CD14-positive monocyte (primary cell): ENCODE measurements around the gene NEURL4. TPM values are rescaled to one million over a fixed set of nuclear protein-coding genes. Genes with fewer than 3 reads are reported as not detected.

Source experiments
- DNase-seq, 3 donors: peaks; one replicate each; pipeline ENCODE4 v3.0.0-alpha.2; 2011 to 2022
- H2AFZ ChIP-seq: 2 replicates; pipeline ENCODE4 v1.6.0; 2012; ENCODE audit warnings: mild to moderate bottlenecking, low read depth, low read length, inconsistent platforms; ENCODE audit not compliant: insufficient read depth, poor library complexity, severe bottlenecking
- H3K27ac ChIP-seq, 2 donors: 1 replicate in 1 of 2; 2 replicates in 1 of 2; pipeline ENCODE4 v1.5.1; 2012 to 2013; ENCODE audit warnings: low read length in 2 of 2, control low read depth in 1 of 2, inconsistent platforms in 1 of 2, low read depth in 1 of 2, mild to moderate bottlenecking in 1 of 2
- H3K27me3 ChIP-seq, 2 donors: one replicate each; pipeline versions ENCODE4 v1.6.0 to v1.6.1; 2011 to 2013; ENCODE audit warnings: low read length in 2 of 2; ENCODE audit not compliant: control insufficient read depth in 2 of 2, insufficient read depth in 2 of 2
- H3K36me3 ChIP-seq, 2 donors: replicated peaks in 1 of 2; 1 replicate in 1 of 2; 2 replicates in 1 of 2; pipeline versions ENCODE4 v1.5.1 to v1.6.1; 2012 to 2013; ENCODE audit warnings: low read length in 2 of 2, control low read depth in 1 of 2, inconsistent platforms in 1 of 2, mild to moderate bottlenecking in 1 of 2; ENCODE audit not compliant: insufficient read depth in 2 of 2, control insufficient read depth in 1 of 2
- H3K4me1 ChIP-seq, 2 donors: 1 replicate in 1 of 2; 2 replicates in 1 of 2; pipeline versions ENCODE4 v1.5.1 to v1.6.1; 2012 to 2013; ENCODE audit warnings: low read length in 2 of 2, control low read depth in 1 of 2, inconsistent platforms in 1 of 2, mild to moderate bottlenecking in 1 of 2, moderate library complexity in 1 of 2; ENCODE audit not compliant: insufficient read depth in 2 of 2, control insufficient read depth in 1 of 2
- H3K4me2 ChIP-seq: replicated peaks from 2 replicates; pipeline ENCODE3; 2012; ENCODE audit warnings: low read length, moderate library complexity, mild to moderate bottlenecking; ENCODE audit not compliant: poor library complexity, severe bottlenecking; ENCODE audit errors: extremely low read depth
- H3K4me3 ChIP-seq, 3 experiments: fragments of 200-600 bp in 1 of 3; sonication (generic) in 1 of 3; replicated peaks in 1 of 3; 1 replicate in 2 of 3; 2 replicates in 1 of 3; pipeline ENCODE4 v1.5.1; 2011 to 2013; ENCODE audit warnings: low read length in 3 of 3, mild to moderate bottlenecking in 3 of 3, control low read depth in 2 of 3, low read depth in 2 of 3, inconsistent platforms in 1 of 3, moderate library complexity in 1 of 3
- H3K79me2 ChIP-seq: 2 replicates; pipeline ENCODE4 v1.6.0; 2012; ENCODE audit warnings: mild to moderate bottlenecking, control low read depth, inconsistent platforms, low read length, moderate library complexity; ENCODE audit not compliant: insufficient read depth
- H3K9ac ChIP-seq: 2 replicates; pipeline ENCODE4 v1.6.0; 2017; ENCODE audit warnings: low read length, mild to moderate bottlenecking; ENCODE audit not compliant: insufficient read depth, poor library complexity, severe bottlenecking
- H3K9me3 ChIP-seq, 2 donors: replicated peaks in 1 of 2; 1 replicate in 1 of 2; 2 replicates in 1 of 2; pipeline versions ENCODE4 v1.5.1 to v1.6.1; 2012 to 2013; ENCODE audit warnings: low read length in 2 of 2, control low read depth in 1 of 2; ENCODE audit not compliant: control insufficient read depth in 1 of 2, insufficient read depth in 1 of 2
- H4K20me1 ChIP-seq: 2 replicates; pipeline ENCODE4 v1.6.0; 2012; ENCODE audit warnings: mild to moderate bottlenecking, low read length, control low read depth, moderate library complexity; ENCODE audit not compliant: insufficient read depth
- H3K27ac Mint-ChIP-seq, 7 donors: one replicate each; pipeline ENCODE4 v1.8.0; 2020; ENCODE audit warnings: mild to moderate bottlenecking in 7 of 7, mixed read lengths in 7 of 7, moderate library complexity in 6 of 7, inconsistent platforms in 2 of 7
- H3K27me3 Mint-ChIP-seq, 3 donors: one replicate each; pipeline ENCODE4 v1.8.0; 2021 to 2022; ENCODE audit warnings: low read depth in 3 of 3, mild to moderate bottlenecking in 3 of 3, mixed read lengths in 3 of 3, moderate library complexity in 3 of 3, inconsistent platforms in 1 of 3
- H3K36me3 Mint-ChIP-seq, 2 donors: one replicate each; pipeline ENCODE4 v1.8.0; 2020; ENCODE audit warnings: mixed read lengths in 2 of 2, inconsistent platforms in 1 of 2, mild to moderate bottlenecking in 1 of 2
- H3K4me1 Mint-ChIP-seq: one replicate; pipeline ENCODE4 v1.8.0; 2020; ENCODE audit warnings: mild to moderate bottlenecking, mixed read lengths
- H3K4me3 Mint-ChIP-seq, 2 donors: one replicate each; pipeline ENCODE4 v1.8.0; 2020; ENCODE audit warnings: mild to moderate bottlenecking in 2 of 2, mixed read lengths in 2 of 2, moderate library complexity in 1 of 2
- H3K9me3 Mint-ChIP-seq, 7 donors: one replicate each; pipeline ENCODE4 v1.8.0; 2020 to 2022; ENCODE audit warnings: mixed read lengths in 7 of 7, mild to moderate bottlenecking in 6 of 7, moderate library complexity in 6 of 7, inconsistent platforms in 2 of 7
- CTCF ChIP-seq: fragments of 200-600 bp; IDR thresholded peaks from one replicate; pipeline ENCODE4 v1.8.0; 2022; ENCODE audit warnings: antibody characterized with exemption, mild to moderate bottlenecking
- WGBS: methylation state at CpG from one replicate; pipeline ENCODE4 v1.1.5; 2013; ENCODE audit warnings: missing lambda C conversion rate; ENCODE audit not compliant: insufficient coverage; 5-methylcytosine and 5-hydroxymethylcytosine counted together
- intact Hi-C, 2 donors: fragments of 100-400 bp; cut with micrococcal nuclease; formaldehyde crosslinking; loops; one replicate each; pipeline versions ENCODE4 v1.15.0 to v1.15.1; 2023
- polyA plus RNA-seq, 3 donors: library from polyadenylated mRNA; depleted of rRNA in 1 of 3; unstranded in 2 of 3; stranded (reverse) in 1 of 3; fragments of 300-500 nt in 2 of 3; fragments of >200 nt in 1 of 3; fragmentation: Illumina TruSeq in 2 of 3; gene quantifications; 1 replicate in 2 of 3; 2 replicates in 1 of 3; pipeline ENCODE4 v1.2.3, GENCODE V29; 2012 to 2021

The NEURL4 gene
- polyA plus RNA-seq, 3 donors: 0.35 to 42.6 (median 0.44) TPM

GRCh38 chr17:7352910-7353635 lies 23.9 kb upstream of the NEURL4 start:
- H3K4me1 ChIP-seq: peaks cover 28 to 54% of the 10 kb centered on the region in 2 donors
- Mint-ChIP-seq H3K4me3 (peak overlapping the region; percentile 89 to 94), H3K4me1 (peaks cover 40% of the 10 kb centered on the region)

More at GRCh38 chr17:7352910-7353635, 23.9 kb upstream of the NEURL4 start:
- H3K9me3 Mint-ChIP-seq: peaks cover 0 to 2% (median 0%) of the 10 kb centered on the region in 7 donors
- H4K20me1 ChIP-seq: peaks cover 30% of the 10 kb centered on the region
- intact Hi-C loops: loop anchor here (5.0 to 10.0 kb wide), 3 partner anchors 39 to 212 kb away; partner anchors contain the start of genes PLSCR3 (in 1 of the 2), POLR2A (in 1 of the 2), SENP3 (in 1 of the 2) and SLC35G6 (in 1 of the 2)
- no peaks in the 10 kb centered on the region for H3K9me3 ChIP-seq
- no peaks in the 10 kb centered on the region for H3K27me3 ChIP-seq
- peaks cover 6 to 9% of the 10 kb centered on the region in 2 donors for H3K36me3 ChIP-seq
- H3K27me3 Mint-ChIP-seq: peaks cover 3 to 6% (median 3%) of the 10 kb centered on the region in 3 donors
- H3K9ac ChIP-seq: no peak overlapping the region
- TF ChIP-seq CTCF: no peak
- no peaks in the 10 kb centered on the region for H3K79me2 ChIP-seq
- peak overlapping the region in 2 of 7 donors; percentile 70 to 80 for H3K27ac Mint-ChIP-seq
- H3K27ac ChIP-seq: no peak overlapping the region
- H2AFZ ChIP-seq: no peak overlapping the region
- H3K4me3 ChIP-seq: peak overlapping the region in 1 of 3 experiments; percentile 88
- WGBS: 96% methylated on average over 28 of the region's 37 CpGs
- no peak for DNase-seq
- H3K36me3 Mint-ChIP-seq: peaks cover 9 to 11% of the 10 kb centered on the region in 2 donors
- H3K4me2 ChIP-seq: peak overlapping the region; percentile 91
